ENCODE results near the gene ITGB3.

Gene ITGB3

GRCh38 chr17:47286198-47286914, 32.7 kb downstream of the ITGB3 start:
- H3K4me3 ChIP-seq (ENCODE audit: low read depth, low read length), result no peak overlapping the region
- in situ Hi-C loops (cut with HindIII; ENCODE audit: low sequenced_read_pairs), result no loop called here
- peak; percentile 59 for DNase-seq (ENCODE audit: low read depth, low spot score)
- no peak for TF ChIP-seq CTCF (IDR thresholded peaks at IDR 0.05; ENCODE audit: low read depth, low read length)

GRCh38 chr17:47287068-47287467, 33.4 kb downstream of the ITGB3 start:
- DNase-seq (ENCODE audit: low read depth, low spot score), result no peak
- TF ChIP-seq CTCF (IDR thresholded peaks at IDR 0.05; ENCODE audit: low read depth, low read length), result no peak
- in situ Hi-C loops (cut with HindIII; ENCODE audit: low sequenced_read_pairs), result no loop called here
- H3K4me3 ChIP-seq (ENCODE audit: low read depth, low read length), result no peak overlapping the region

- H3K4me3 ChIP-seq (ENCODE audit: low read depth, low read length), result no peak overlapping the region
- TF ChIP-seq CTCF (IDR thresholded peaks at IDR 0.05; ENCODE audit: low read depth, low read length), result no peak
- DNase-seq (ENCODE audit: low read depth, low spot score), result no peak
- in situ Hi-C loops (cut with HindIII; ENCODE audit: low sequenced_read_pairs), result no loop called here
Observed at GRCh38 chr17:47287639-47288038, 34.0 kb downstream of the ITGB3 start.

GRCh38 chr17:47288531-47289116, 35.0 kb downstream of the ITGB3 start:
- no peak overlapping the region for H3K4me3 ChIP-seq (ENCODE audit: low read depth, low read length)
- TF ChIP-seq CTCF (IDR thresholded peaks at IDR 0.05; ENCODE audit: low read depth, low read length), result no peak
- peak; percentile 29 for DNase-seq (ENCODE audit: low read depth, low spot score)
- in situ Hi-C loops (cut with HindIII; ENCODE audit: low sequenced_read_pairs), result no loop called here

- DNase-seq (ENCODE audit: low read depth, low spot score), result no peak
- in situ Hi-C loops (cut with HindIII; ENCODE audit: low sequenced_read_pairs), result no loop called here
- TF ChIP-seq CTCF (IDR thresholded peaks at IDR 0.05; ENCODE audit: low read depth, low read length), result no peak
- no peak overlapping the region for H3K4me3 ChIP-seq (ENCODE audit: low read depth, low read length)
Observed at GRCh38 chr17:47289302-47289701, 35.7 kb downstream of the ITGB3 start.

GRCh38 chr17:47290870-47291241, 37.2 kb downstream of the ITGB3 start:
- in situ Hi-C loops (cut with HindIII; ENCODE audit: low sequenced_read_pairs), result no loop called here
- H3K4me3 ChIP-seq (ENCODE audit: low read depth, low read length), result no peak overlapping the region
- DNase-seq (ENCODE audit: low read depth, low spot score), result no peak
- TF ChIP-seq CTCF (IDR thresholded peaks at IDR 0.05; ENCODE audit: low read depth, low read length), result no peak

Data from astrocyte of the spinal cord (primary cell).